GM10847 (cell line): Measurements from ENCODE around the gene MRPS10.

ENCODE experiments used
- POLR2A ChIP-seq: IDR thresholded peaks from 2 replicates; pipeline ENCODE4 v1.6.1; 2011; ENCODE audit not compliant: insufficient read length; ENCODE audit errors: extremely low read depth

MRPS10 gene

GRCh38 chr6:42250274-42250931 is 32.7 kb upstream of the MRPS10 start:
- no peak for TF ChIP-seq POLR2A

- TF ChIP-seq POLR2A: no peak
Observed at GRCh38 chr6:42249279-42249678, 31.6 kb upstream of the MRPS10 start.

- TF ChIP-seq POLR2A: no peak
Observed at GRCh38 chr6:42243046-42243445, 25.4 kb upstream of the MRPS10 start.

- TF ChIP-seq POLR2A: no peak
Observed at GRCh38 chr6:42241915-42242314, 24.3 kb upstream of the MRPS10 start.

- TF ChIP-seq POLR2A: no peak
Observed at GRCh38 chr6:42239736-42240375, 22.2 kb upstream of the MRPS10 start.

- TF ChIP-seq POLR2A: no peak
Observed at GRCh38 chr6:42239333-42239732, 21.7 kb upstream of the MRPS10 start.

- TF ChIP-seq POLR2A: no peak
Observed at GRCh38 chr6:42237857-42238256, 20.2 kb upstream of the MRPS10 start.

GRCh38 chr6:42236682-42237473 is 19.2 kb upstream of the MRPS10 start:
- TF ChIP-seq POLR2A: no peak

GRCh38 chr6:42236030-42236429 is 18.4 kb upstream of the MRPS10 start:
- TF ChIP-seq POLR2A: no peak

- TF ChIP-seq POLR2A: no peak
Observed at GRCh38 chr6:42232035-42232434, 14.4 kb upstream of the MRPS10 start.

- no peak for TF ChIP-seq POLR2A
Observed at GRCh38 chr6:42230345-42231321, 13.0 kb upstream of the MRPS10 start.

- TF ChIP-seq POLR2A: no peak
Observed at GRCh38 chr6:42229506-42230119, 12.0 kb upstream of the MRPS10 start.

GRCh38 chr6:42228305-42228704 is 10.6 kb upstream of the MRPS10 start:
- TF ChIP-seq POLR2A: no peak

- TF ChIP-seq POLR2A: no peak
Observed at GRCh38 chr6:42227173-42227850, 9.7 kb upstream of the MRPS10 start.
